ENCODE measurements around the gene CCDC102B.
"Not testable (repeated sequence)": the region's sequence is repeated elsewhere in the genome, so short reads cannot be mapped to it uniquely, and the experiment has no call there.

The CCDC102B gene

DNA sequence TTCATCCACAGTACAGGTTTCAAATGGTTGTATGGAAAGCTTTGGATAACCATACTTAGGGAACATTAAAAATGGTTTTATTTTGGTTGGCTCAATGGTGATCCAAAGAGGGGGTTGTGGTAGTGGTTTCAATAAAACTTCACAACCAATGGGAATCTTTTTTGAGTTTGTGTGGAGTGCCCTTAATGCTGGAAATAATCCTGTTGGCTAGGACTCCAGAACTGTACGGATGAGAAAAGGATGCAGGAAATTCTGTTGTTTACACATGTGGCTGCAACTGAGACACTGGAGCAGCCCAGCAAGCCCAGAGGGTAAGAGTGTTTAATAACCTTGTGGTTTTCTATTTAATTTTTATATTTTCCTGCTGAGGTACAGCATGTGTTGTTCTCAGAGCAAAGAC lies at the start of gene CCDC102B:
TSS of gene CCDC102B (plus strand) at position 210 of the 400 bp plus-strand sequence. CDS start 38,684 bp downstream, outside the sequence.
- DNase-seq: peak; percentile 14

GRCh38 chr18:68757126-68757525 lies 40.8 kb upstream of the CCDC102B start:
- no peak for DNase-seq

DNA sequence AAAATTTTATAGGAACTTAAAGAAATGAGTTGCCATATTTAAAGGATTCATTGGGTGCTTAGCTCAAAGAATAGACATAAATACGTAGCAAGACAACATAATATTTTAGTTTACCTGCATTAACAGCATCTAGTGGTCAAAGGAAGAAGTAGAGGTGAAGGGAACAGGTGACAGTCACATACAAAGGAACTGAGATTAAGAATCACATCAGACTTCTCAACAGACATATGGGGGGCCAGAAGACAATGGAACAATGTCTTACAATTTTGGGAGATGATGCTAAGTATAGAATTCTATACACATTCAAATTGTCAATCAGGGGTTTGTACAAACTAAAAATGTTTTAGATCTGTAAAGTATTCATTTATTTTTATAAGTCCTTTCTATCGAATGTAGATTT lies 38.6 kb upstream of the CCDC102B start:
- DNase-seq: no peak

DNA sequence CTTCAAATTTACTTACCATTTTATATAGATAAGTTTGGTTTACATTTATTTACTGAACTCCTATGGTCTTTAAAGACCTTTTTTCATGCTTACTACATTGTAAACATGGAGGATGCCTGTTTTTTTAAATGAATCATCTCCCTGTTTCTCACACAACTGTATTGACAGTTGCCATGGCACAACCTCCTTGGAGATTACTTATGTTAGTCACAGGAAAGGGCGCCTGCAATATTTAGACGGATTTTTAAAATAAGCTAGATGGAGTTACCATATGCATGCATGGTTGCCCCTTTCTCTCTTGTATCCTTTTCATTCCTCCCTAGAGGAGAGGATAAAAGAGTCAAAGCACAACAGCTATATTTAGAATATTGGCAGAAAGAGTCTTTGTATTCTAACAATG lies 34.8 kb upstream of the CCDC102B start:
- DNase-seq: no peak

GRCh38 chr18:68764016-68764415 lies 33.9 kb upstream of the CCDC102B start:
- DNase-seq: no peak

DNA sequence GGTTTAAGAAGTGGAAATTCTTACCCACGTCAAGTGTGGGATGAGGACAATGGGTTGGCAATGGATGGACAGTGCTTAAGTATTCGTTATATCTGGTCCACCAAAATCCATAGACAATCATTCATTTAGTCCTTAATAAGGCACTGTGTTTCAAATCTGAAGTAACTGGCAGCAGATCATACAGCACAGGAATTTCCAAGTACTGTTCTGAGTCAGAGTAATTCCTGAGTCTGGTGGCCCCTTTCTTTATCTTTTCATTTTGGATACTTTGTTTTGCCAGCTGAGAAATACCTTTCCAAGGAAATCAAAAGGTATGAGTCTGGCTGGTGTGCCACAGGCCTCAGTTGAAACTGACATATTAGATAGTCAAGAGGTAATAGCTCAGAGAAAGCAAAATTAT lies 31.4 kb upstream of the CCDC102B start:
- no peak for DNase-seq

GRCh38 chr18:68769461-68769860 lies 28.4 kb upstream of the CCDC102B start:
- DNase-seq: no peak

DNA sequence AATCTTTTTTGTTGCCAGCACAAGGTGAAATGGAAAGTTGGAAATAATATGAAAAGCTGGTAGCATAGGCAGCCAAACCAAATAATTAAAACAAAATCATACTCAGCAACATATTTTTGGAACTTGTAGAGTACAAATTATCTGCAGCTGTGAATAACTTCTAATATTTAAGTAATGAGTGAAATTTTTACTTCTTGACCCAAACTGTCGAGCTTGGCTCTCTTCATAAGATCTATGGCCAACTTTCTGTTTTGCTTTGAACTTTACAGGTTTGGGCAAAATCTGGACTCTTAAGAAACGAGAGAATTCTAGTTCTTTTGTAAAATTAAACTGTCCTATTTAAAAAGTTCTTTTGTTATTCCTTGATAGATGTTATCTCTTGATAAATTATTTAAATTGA lies 25.6 kb upstream of the CCDC102B start:
- no peak for DNase-seq

GRCh38 chr18:68778280-68778886 lies 19.5 kb upstream of the CCDC102B start:
- DNase-seq: no peak

DNA sequence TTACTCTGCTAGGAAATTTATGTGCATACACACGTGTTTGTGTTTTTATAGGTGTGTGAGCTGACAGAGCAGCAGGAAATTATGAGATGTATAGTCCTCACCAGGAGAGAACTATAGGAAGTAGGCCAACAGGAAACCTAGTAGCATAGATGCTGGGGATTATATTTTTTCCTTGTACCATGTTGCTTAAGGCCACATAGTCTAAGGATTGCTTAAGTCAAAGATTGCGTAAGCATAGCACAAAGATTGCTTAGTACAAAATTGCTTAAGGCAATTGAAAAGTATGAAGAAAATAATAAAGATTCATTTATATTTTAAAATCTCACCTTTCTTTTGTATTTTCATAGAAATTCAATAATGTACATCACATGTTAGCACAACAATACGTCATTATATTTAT lies 18.7 kb upstream of the CCDC102B start:
- no peak for DNase-seq

GRCh38 chr18:68780802-68781635 lies 16.9 kb upstream of the CCDC102B start:
- DNase-seq: no peak

DNA sequence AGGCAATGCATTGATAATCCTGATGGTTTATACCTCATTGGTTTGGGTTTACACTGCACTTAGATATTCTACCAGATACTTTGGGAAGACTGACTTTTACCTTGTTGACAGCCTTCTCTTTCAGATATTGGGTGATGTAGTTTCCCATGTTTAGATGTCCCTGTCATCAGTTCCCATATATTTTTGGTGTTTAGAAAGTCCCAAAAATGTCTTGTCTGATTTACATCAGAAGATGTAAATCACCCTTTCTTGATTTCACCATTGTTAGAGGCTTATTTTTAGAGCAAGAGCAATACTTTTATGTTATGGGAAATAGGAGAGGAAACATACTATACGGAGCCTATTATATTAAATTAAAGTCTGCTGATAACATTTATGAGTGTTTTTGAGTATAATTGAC lies 14.4 kb upstream of the CCDC102B start:
- no peak for DNase-seq

GRCh38 chr18:68784071-68784470 lies 13.8 kb upstream of the CCDC102B start:
- no peak for DNase-seq

- DNase-seq: not testable (repeated sequence)
These were observed 7.6 kb upstream of the CCDC102B start for GRCh38 chr18:68790290-68790689.

DNA sequence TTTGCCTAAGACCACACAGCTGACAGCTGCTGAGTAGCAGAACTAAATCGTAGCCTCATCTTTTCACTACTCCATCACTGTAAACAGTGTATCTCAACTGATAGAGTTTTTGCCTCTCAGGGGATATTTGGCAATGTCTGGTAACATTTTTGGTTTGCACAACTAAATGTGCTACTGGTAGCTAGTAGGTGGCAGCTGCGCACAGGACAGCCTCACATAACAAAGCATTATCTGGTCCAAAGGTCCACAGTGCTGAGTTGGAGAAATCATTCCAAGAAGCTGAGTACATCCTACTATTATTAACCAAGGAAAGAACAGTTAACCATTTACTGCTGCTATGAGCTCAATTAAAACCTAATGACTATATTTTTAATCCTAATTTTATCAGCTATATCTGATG lies 6.1 kb upstream of the CCDC102B start:
- no peak for DNase-seq

GRCh38 chr18:68793951-68794350 lies 3.9 kb upstream of the CCDC102B start:
- DNase-seq: no peak

GRCh38 chr18:68796936-68797690 lies 767 bp upstream of the CCDC102B start:
- no peak for DNase-seq

- no peak for DNase-seq
These were observed 2.2 kb downstream of the CCDC102B start for GRCh38 chr18:68800075-68800474.

- DNase-seq: no peak
These were observed 5.5 kb downstream of the CCDC102B start for GRCh38 chr18:68803356-68803755.

DNA sequence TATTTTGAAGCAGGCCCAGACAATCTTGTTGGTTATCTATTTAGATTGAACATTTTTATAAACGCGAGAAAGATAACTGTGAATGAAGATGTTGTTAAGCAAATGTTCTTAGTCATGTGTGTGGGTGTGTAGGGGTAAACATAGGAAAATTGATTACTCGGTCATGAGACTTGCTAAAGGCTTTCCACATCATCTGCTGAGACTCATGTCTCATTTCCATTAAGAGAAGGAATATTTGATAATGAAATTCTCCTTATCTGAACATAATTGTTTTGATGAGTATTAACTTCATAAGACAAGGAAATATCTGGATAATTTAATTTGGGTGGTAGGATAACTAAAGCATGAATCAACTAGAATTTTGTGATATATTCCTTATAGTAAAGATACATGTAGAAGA lies 19.7 kb downstream of the CCDC102B start:
- DNase-seq: no peak

DNA sequence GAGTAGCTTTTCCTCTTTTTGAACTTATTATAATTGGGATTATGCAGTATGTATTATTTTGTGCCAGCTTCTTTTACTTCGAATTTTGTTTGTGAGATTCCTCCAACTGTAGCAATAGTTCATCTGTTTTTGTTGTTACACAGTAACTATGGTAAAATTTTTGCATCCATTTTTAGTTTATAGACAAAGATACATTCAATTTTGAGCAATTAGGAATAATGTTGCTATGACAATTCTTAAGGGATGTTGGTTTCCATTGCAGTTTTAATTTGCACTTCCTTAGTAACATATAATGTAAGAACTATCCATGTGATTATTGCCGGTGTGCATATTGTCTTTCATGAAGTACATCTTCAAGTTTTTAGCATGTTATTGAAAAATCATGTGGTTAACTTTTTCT lies 20.7 kb downstream of the CCDC102B start:
- no peak for DNase-seq

- DNase-seq: no peak
These were observed 25.0 kb downstream of the CCDC102B start for GRCh38 chr18:68822926-68823325.

DNA sequence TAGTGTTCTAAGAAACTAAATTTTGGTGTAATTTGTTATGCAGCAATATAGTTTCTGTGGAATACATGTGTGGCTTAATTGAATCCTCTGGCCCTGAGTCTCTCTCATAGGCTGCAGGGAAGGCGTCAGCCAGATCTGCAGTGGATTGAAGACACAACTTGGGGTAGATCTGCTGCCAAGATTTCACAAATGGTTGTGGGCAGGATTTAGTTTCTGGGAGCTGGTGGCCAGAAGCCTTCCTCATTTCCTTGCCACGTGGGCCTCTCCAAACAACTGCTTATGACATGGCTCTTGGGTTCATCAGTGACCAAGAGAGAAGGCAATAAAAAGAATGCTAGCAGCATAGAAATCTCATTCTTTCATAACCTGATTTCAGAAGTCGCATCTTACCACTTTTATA lies 28.2 kb downstream of the CCDC102B start:
- no peak for DNase-seq

Data from NCI-H2029 treated with DMSO at 0.1 percent for 48 hours (cell line).